Fibroblast of pulmonary artery (primary cell): ENCODE data around the gene CCDC60.

Experiments
- DNase-seq: peaks from one replicate; pipeline ENCODE4 v3.0.0-alpha.2; 2010; ENCODE audit warnings: low read depth
- H3K4me3 ChIP-seq: replicated peaks from 2 replicates; pipeline ENCODE4 v1.5.1; 2011; ENCODE audit warnings: low read depth, mild to moderate bottlenecking, control low read depth, low read length, moderate library complexity
- TF ChIP-seq, protein P1 (sequence below): IDR thresholded peaks from 2 replicates; pipeline ENCODE4 v1.5.1; 2011; ENCODE audit warnings: mild to moderate bottlenecking, control low read depth, low read length, inconsistent platforms; ENCODE audit errors: missing control alignments

Gene CCDC60

GRCh38 chr12:119410396-119410795, 75.9 kb downstream of the CCDC60 start:
- TF ChIP-seq, protein P1, sequence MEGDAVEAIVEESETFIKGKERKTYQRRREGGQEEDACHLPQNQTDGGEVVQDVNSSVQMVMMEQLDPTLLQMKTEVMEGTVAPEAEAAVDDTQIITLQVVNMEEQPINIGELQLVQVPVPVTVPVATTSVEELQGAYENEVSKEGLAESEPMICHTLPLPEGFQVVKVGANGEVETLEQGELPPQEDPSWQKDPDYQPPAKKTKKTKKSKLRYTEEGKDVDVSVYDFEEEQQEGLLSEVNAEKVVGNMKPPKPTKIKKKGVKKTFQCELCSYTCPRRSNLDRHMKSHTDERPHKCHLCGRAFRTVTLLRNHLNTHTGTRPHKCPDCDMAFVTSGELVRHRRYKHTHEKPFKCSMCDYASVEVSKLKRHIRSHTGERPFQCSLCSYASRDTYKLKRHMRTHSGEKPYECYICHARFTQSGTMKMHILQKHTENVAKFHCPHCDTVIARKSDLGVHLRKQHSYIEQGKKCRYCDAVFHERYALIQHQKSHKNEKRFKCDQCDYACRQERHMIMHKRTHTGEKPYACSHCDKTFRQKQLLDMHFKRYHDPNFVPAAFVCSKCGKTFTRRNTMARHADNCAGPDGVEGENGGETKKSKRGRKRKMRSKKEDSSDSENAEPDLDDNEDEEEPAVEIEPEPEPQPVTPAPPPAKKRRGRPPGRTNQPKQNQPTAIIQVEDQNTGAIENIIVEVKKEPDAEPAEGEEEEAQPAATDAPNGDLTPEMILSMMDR = no peak
- no peak overlapping the region for H3K4me3 ChIP-seq
- no peak for DNase-seq

DNA sequence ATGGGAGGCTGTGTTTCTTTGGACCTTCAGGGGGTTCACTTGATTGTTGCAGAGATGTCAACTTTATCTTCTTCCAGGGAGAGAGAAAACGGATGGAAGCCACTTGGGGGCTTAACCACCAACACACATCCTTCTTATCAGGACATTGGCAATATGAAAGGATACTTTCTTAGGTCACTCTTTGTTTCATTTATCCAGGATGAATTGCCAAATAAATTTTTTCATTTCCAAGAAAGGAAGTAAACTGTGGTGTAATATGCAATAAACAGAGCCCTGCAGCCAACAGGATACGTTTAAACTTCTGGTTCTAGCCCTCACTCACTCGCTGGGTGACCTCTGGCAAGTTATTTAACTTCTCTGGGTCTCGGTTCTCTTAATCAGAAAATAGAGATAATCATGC, 77.8 kb downstream of the CCDC60 start:
- TF ChIP-seq, protein P1 = no peak
- H3K4me3 ChIP-seq = no peak overlapping the region
- DNase-seq = peak; percentile 0

GRCh38 chr12:119412811-119413794, 78.6 kb downstream of the CCDC60 start:
- TF ChIP-seq, protein P1 = peak; percentile 87
- H3K4me3 ChIP-seq = no peak overlapping the region
- peak; percentile 82 for DNase-seq

DNA sequence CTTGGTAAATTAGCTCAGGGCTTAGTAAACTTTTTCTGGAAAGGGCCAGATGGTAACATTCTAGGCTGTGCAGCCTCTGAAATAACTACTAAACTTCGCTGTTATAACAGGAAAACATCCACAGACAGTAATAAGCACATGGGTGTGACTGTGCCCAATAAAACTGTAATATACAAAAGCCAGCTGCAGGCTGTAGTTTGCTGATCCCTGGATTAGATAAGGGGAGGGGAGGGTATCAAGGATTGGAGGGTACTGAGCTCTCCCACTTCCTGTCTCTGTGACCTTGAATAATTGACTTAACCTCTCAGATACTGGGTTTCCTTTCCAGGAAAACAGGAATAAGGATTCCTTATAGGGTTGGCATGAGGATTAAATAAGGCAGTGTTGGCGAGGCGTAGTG, 81.2 kb downstream of the CCDC60 start:
- DNase-seq = no peak
- H3K4me3 ChIP-seq = no peak overlapping the region
- TF ChIP-seq, protein P1 = no peak

DNA sequence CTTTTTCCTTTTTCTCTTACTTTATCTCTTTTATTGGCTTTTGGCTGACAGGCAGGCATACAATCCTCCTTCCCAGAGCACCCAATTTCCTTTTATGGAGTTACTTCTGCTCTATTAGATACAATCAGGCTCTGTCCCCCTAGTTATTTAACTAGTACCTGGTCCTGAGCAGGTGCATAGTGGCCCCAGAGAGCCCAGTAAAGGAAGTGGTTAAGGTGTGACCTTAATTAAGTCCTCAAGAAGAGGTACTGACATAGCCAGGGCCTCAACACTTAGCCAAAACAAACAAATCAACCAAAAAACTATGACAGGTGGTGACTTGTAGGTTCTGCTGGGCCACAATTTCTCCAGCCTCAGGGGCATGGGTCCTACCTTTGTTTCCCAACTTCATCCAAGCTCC, 82.9 kb downstream of the CCDC60 start:
- H3K4me3 ChIP-seq = no peak overlapping the region
- DNase-seq = no peak
- TF ChIP-seq, protein P1 = no peak

DNA sequence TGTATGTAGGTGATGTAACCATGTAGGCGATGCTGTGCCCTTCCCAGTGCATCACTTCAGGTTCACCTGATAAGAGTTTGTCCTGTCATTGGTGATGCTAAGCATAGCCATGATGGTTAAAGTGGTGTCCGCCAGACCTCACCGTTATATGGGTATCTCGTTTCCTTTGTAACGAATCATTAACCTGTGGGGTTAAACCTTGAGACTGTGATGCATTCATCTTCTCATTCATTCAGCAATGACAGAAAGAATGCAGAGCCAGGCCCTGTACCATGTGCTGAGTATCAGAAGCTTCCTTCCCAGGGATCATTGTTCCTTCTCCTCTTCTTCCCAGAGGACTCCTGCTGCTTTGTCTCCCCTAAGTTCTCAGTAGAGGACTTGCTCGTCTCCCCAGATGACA, 84.9 kb downstream of the CCDC60 start:
- TF ChIP-seq, protein P1 = no peak
- DNase-seq = no peak
- no peak overlapping the region for H3K4me3 ChIP-seq
